HEK293T (cell line): ENCODE data around the gene NDUFAF5.

Source experiments
- CTCF ChIA-PET: fragments of 350-600 bp; formaldehyde crosslinking; extraction: SDS; loops from one replicate; lab custom pipeline; 2021; ENCODE audit warnings: antibody characterized with exemption, inconsistent platforms; lab: Yijun Ruan, JAX
- POLR2A ChIA-PET: fragments of 350-600 bp; formaldehyde crosslinking; extraction: SDS; loops from one replicate; lab custom pipeline; 2020; ENCODE audit warnings: antibody characterized with exemption, inconsistent platforms; lab: Yijun Ruan, JAX
- DNase-seq: peaks from one replicate; pipeline ENCODE4 v3.0.0; 2012; ENCODE audit warnings: mixed read lengths; ENCODE audit errors: extremely low spot score
- ARNT ChIP-seq: fragments of 450-650 bp; IDR thresholded peaks from 2 replicates; pipeline ENCODE4 v1.6.1; 2017; ENCODE audit warnings: mild to moderate bottlenecking
- BHLHE40 ChIP-seq: fragments of 450-650 bp; IDR thresholded peaks from 2 replicates; pipeline ENCODE4 v1.6.1; 2016; ENCODE audit warnings: mild to moderate bottlenecking, moderate library complexity, borderline replicate concordance
- CTBP1 ChIP-seq: fragments of 450-650 bp; IDR thresholded peaks from 2 replicates; pipeline ENCODE4 v1.6.1; 2016; ENCODE audit warnings: borderline replicate concordance
- ELF4 ChIP-seq: fragments of 450-650 bp; IDR thresholded peaks from 2 replicates; pipeline ENCODE4 v1.6.1; 2017; ENCODE audit warnings: antibody characterized with exemption
- FOXA1 ChIP-seq: fragments of 450-650 bp; IDR thresholded peaks from 2 replicates; pipeline ENCODE4 v1.6.1; 2016; ENCODE audit warnings: mild to moderate bottlenecking
- FOXK2 ChIP-seq: fragments of 450-650 bp; IDR thresholded peaks from 2 replicates; pipeline ENCODE4 v1.6.1; 2016; ENCODE audit warnings: mild to moderate bottlenecking
- FOXM1 ChIP-seq: fragments of 450-650 bp; IDR thresholded peaks from 2 replicates; pipeline ENCODE4 v1.6.1; 2017; ENCODE audit warnings: mild to moderate bottlenecking, borderline replicate concordance
- HDGF ChIP-seq: fragments of 450-650 bp; IDR thresholded peaks from 2 replicates; pipeline ENCODE4 v1.6.1; 2017; ENCODE audit warnings: antibody characterized with exemption, borderline replicate concordance
- L3MBTL2 ChIP-seq: fragments of 450-650 bp; conservative IDR thresholded peaks from 2 replicates; pipeline ENCODE4 v1.6.1; 2016; ENCODE audit warnings: mild to moderate bottlenecking
- LEF1 ChIP-seq: fragments of 450-650 bp; IDR thresholded peaks from 2 replicates; pipeline ENCODE4 v1.6.1; 2017; ENCODE audit warnings: mild to moderate bottlenecking, borderline replicate concordance
- NFRKB ChIP-seq: fragments of 450-650 bp; IDR thresholded peaks from 2 replicates; pipeline ENCODE4 v1.6.1; 2016; ENCODE audit warnings: mild to moderate bottlenecking, moderate library complexity
- SP1 ChIP-seq: fragments of 450-650 bp; IDR thresholded peaks from 2 replicates; pipeline ENCODE4 v1.6.1; 2017
- SUZ12 ChIP-seq: fragments of 450-650 bp; IDR thresholded peaks from 2 replicates; pipeline ENCODE4 v1.6.1; 2016; ENCODE audit warnings: mild to moderate bottlenecking
- TARDBP ChIP-seq: fragments of 450-650 bp; IDR thresholded peaks from 2 replicates; pipeline ENCODE4 v1.6.1; 2016
- ZNF384 ChIP-seq: fragments of 450-650 bp; IDR thresholded peaks from 2 replicates; pipeline ENCODE4 v1.6.1; 2016
- TF ChIP-seq, protein P1 (sequence below): fragments of 450-650 bp; IDR thresholded peaks from 2 replicates; pipeline ENCODE4 v1.6.1; 2016

Gene NDUFAF5

DNA sequence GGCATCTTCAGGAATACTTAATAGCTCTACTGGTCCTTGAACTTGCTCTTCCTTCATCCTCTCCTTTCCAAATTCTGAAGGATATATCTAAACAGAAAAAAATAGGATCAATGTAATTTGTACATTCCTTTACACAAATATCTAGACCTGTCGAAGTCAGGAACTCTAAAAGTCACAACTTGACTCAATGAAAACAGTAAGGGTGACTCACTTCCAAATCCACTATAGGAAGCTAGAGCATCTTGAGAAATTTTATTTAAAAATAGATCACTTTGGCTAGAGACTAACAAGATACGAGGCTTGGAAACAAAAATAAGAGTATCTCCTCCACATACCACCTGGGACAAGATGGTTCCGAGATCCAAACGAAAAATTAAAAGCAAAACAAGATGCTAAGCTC, 12.3 kb upstream of the NDUFAF5 start:
- no peak for DNase-seq
- TF ChIP-seq CTBP1 (no peak), FOXK2 (no peak), SUZ12 (no peak)
- ChIA-PET POLR2A (no interaction called here), CTCF (interaction anchor here (1.3 kb wide), 1 partner anchor 12 kb away, joined by 9 read pairs; the partner anchor contains the start of genes ESF1 and NDUFAF5)

DNA sequence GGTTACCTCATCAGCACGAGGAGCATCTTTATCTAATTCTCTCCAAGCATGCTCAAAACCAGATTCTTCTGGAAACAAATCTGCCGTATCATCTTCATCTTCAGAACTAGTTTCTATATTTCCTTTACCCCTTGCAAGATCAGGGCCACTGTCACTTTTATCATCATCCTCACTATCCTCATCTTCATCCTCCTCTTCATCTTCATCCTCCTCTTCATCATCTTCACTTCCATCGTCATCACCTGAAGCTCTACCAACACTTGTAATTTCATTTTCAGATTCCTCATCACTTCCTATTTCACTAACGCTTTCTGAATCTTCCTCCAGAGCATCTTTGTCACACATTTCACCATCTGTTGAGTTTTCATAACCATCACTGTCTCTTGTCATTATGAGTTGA, 9.0 kb upstream of the NDUFAF5 start:
- ChIA-PET CTCF (no interaction called here), POLR2A (interaction anchor here (1.0 kb wide), 1 partner anchor 9 kb away, joined by 6 read pairs; the partner anchor contains the start of genes ESF1 and NDUFAF5)
- DNase-seq: no peak
- no peak for TF ChIP-seq L3MBTL2
- TF ChIP-seq HDGF: no peak
- no peak for TF ChIP-seq LEF1
- no peak for TF ChIP-seq ELF4
- TF ChIP-seq ZNF384: no peak
- TF ChIP-seq FOXA1: no peak
- no peak for TF ChIP-seq BHLHE40
- TF ChIP-seq FOXM1: no peak
- no peak for TF ChIP-seq SP1
- TF ChIP-seq, protein P1, sequence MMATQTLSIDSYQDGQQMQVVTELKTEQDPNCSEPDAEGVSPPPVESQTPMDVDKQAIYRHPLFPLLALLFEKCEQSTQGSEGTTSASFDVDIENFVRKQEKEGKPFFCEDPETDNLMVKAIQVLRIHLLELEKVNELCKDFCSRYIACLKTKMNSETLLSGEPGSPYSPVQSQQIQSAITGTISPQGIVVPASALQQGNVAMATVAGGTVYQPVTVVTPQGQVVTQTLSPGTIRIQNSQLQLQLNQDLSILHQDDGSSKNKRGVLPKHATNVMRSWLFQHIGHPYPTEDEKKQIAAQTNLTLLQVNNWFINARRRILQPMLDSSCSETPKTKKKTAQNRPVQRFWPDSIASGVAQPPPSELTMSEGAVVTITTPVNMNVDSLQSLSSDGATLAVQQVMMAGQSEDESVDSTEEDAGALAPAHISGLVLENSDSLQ: no peak
- no peak for TF ChIP-seq FOXK2
- TF ChIP-seq TARDBP: no peak
- TF ChIP-seq ARNT: no peak
- TF ChIP-seq SUZ12: no peak
- TF ChIP-seq CTBP1: no peak
- TF ChIP-seq NFRKB: no peak

DNA sequence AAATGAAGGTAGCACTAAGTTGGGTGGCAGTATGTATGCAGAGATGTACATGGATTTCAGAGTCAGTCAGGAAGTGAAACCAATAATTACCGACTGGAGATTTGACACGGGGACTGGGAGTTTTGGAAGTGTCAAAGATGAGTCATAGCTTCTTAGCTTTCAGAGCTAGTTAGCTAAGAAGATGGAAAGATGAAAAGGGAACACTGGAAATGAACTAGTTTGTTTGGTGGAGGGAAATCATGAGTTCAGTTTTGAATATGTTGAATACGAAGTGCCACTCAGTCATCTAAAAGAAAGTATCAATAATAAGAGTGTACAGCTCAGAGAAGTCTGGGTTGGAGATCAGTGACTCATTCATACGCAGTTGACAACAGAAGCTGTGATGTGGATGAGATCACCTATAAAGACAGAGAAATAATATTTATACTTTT, 7.6 kb upstream of the NDUFAF5 start:
- POLR2A ChIA-PET: no interaction called here
- no peak for TF ChIP-seq SP1
- TF ChIP-seq, protein P1: no peak
- no peak for TF ChIP-seq NFRKB
- no peak for TF ChIP-seq LEF1
- TF ChIP-seq HDGF: no peak
- TF ChIP-seq BHLHE40: no peak
- no peak for TF ChIP-seq TARDBP
- no peak for TF ChIP-seq CTBP1
- TF ChIP-seq FOXK2: no peak
- no peak for TF ChIP-seq SUZ12
- no peak for TF ChIP-seq FOXA1
- no peak for TF ChIP-seq ARNT
- no peak for TF ChIP-seq FOXM1
- TF ChIP-seq ZNF384: no peak
- no peak for TF ChIP-seq L3MBTL2
- TF ChIP-seq ELF4: no peak
- DNase-seq: no peak
- CTCF ChIA-PET: no interaction called here

DNA sequence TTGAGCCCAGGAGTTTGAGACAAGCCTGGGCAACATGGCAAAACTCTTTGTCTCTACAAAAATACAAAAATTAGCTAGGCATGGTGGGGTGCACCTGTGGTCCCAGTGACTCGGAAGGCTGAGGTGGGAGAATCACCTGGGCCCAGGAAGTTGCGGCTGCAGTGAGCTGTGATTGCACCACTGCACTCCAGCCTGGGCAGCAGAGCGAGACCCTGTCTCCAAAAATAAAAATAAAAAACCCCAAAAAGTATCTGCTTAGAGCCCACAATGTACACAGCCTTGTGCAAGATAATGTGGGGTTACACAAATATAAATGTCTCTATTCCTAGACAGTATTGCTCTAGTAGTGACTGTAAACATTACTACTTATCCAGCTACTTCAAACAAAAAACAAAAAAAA, 6.0 kb upstream of the NDUFAF5 start:
- CTCF ChIA-PET: no interaction called here
- POLR2A ChIA-PET: no interaction called here
- DNase-seq: no peak
- no peak for TF ChIP-seq LEF1
- TF ChIP-seq SUZ12: no peak
- TF ChIP-seq FOXA1: no peak
- TF ChIP-seq HDGF: no peak
- TF ChIP-seq FOXK2: no peak
- TF ChIP-seq NFRKB: no peak
- TF ChIP-seq SP1: no peak

DNA sequence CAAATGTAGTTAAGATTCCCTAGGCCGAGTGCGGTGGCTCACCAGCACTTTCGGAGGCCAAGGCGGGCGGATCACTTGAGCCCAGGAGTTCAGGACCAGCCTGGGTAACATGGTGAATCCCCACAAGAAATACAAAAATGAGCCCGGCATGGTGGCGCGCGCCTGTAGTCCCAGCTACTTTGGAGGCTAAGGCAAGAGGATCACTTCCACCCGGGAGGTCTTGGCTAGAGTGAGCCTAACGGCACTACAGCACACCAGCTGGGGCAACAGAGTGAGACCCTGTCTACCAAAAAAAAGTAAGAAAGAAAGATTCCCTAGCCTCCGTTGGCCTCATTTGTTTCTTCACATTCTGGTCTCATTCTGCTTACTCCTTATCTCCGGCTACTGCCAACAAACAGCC, 1.3 kb upstream of the NDUFAF5 start:
- CTCF ChIA-PET: no interaction called here
- TF ChIP-seq ARNT (no peak), FOXA1 (no peak), FOXM1 (no peak), HDGF (no peak), L3MBTL2 (no peak), TARDBP (no peak), ZNF384 (no peak), SUZ12 (no peak), ELF4 (no peak), LEF1 (no peak), NFRKB (no peak), SP1 (no peak), BHLHE40 (no peak), FOXK2 (no peak), CTBP1 (no peak)
- TF ChIP-seq, protein P1: no peak
- POLR2A ChIA-PET: interaction anchor here (0.7 kb wide), 1 partner anchor 278 kb away, joined by 4 read pairs; no protein-coding TSS in a partner anchor
- DNase-seq: no peak

DNA sequence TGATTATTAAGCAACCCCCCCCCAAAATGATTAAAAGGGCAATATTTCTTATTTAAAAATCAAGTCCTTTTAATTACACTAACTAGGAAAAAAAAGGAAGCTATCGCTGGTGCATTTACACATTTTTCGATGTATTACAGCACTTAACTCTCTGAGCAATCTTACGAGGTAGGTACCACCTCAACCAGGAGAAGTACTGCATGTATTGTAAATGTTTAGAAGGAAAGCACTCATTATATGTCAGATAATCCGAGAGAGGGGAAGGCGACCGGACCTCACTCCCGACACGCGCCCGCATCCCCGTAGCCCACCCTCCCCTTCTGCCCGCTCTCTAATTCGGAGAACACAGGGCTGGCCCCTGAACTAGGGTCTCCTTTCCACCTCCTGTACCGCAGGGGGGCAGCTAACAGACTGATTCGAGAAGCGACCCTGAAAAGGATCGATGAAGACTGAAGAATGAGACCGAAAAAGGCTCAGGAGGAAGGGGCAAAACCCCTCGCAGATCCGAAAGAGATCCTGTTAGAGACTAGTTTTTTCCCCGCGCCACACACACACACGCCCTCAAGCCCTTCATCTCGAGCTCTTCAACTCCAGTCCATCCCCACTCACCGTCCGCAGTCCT, 446 bp upstream of the NDUFAF5 start:
- ChIA-PET POLR2A (interaction anchor here (0.7 to 1.9 kb wide), 12 partner anchors 8 to 482 kb away, joined by 3 to 6 read pairs (median 3); partner anchors contain the start of gene MACROD2), CTCF (interaction anchor here (1.8 kb wide), 1 partner anchor 13 kb away, joined by 9 read pairs; no protein-coding TSS in a partner anchor)
- DNase-seq: no peak

More for the DNA sequence above, 446 bp upstream of the NDUFAF5 start:
- TF ChIP-seq L3MBTL2: peak; percentile 96
- no peak for TF ChIP-seq FOXK2
- no peak for TF ChIP-seq SUZ12
- TF ChIP-seq CTBP1: no peak
- TF ChIP-seq ELF4: no peak
- no peak for TF ChIP-seq LEF1
- no peak for TF ChIP-seq FOXM1
